Kidney (tissue), 14 donors: Measurements from ENCODE around the gene CTF1. TPM values are rescaled to one million over a fixed set of nuclear protein-coding genes. Genes with fewer than 3 reads are reported as not detected.

Experiments used
- DNase-seq, 5 donors: peaks; one replicate each; pipeline ENCODE4 v3.0.0-alpha.2; 2013 to 2020
- FAIRE-seq: peaks from 2 replicates; lab custom pipeline; 2012; peaks lifted over from hg19 to GRCh38; lab: Jason Lieb, UNC
- H3K27ac ChIP-seq, 2 donors: one replicate each; pipeline ENCODE4 v1.7.0; 2013; ENCODE audit warnings: low read depth in 2 of 2, low read length in 2 of 2, inconsistent platforms in 1 of 2
- H3K27me3 ChIP-seq: one replicate; pipeline ENCODE4 v1.7.1; 2013; ENCODE audit warnings: low read length, inconsistent platforms; ENCODE audit not compliant: control insufficient read depth, insufficient read depth
- H3K36me3 ChIP-seq, 3 donors: one replicate each; pipeline versions ENCODE4 v1.7.0 to v1.7.1; 2013; ENCODE audit warnings: low read length in 3 of 3, control low read depth in 1 of 3, inconsistent platforms in 1 of 3; ENCODE audit not compliant: insufficient read depth in 3 of 3, control insufficient read depth in 2 of 3
- H3K4me1 ChIP-seq, 3 donors: one replicate each; pipeline versions ENCODE4 v1.7.0 to v1.7.1; 2013; ENCODE audit warnings: low read length in 3 of 3, inconsistent platforms in 1 of 3, low read depth in 1 of 3; ENCODE audit not compliant: control insufficient read depth in 2 of 3, insufficient read depth in 2 of 3
- H3K4me3 ChIP-seq, 3 donors: one replicate each; pipeline versions ENCODE4 v1.7.0 to v1.8.1; 2013; ENCODE audit warnings: low read length in 3 of 3, control low read depth in 1 of 3, inconsistent platforms in 1 of 3
- H3K9ac ChIP-seq, 3 donors: one replicate each; pipeline versions ENCODE4 v1.7.0 to v1.7.1; 2013; ENCODE audit warnings: low read length in 3 of 3, control low read depth in 1 of 3, inconsistent platforms in 1 of 3
- H3K9me3 ChIP-seq, 3 donors: one replicate each; pipeline versions ENCODE4 v1.7.0 to v1.7.1; 2013; ENCODE audit warnings: low read length in 3 of 3, control low read depth in 1 of 3, inconsistent platforms in 1 of 3; ENCODE audit not compliant: control insufficient read depth in 2 of 3, insufficient read depth in 1 of 3
- CTCF ChIP-seq: IDR thresholded peaks from 3 replicates; pipeline ENCODE4 v1.5.1; 2012; ENCODE audit warnings: mild to moderate bottlenecking, moderate library complexity, borderline replicate concordance; ENCODE audit not compliant: insufficient read depth; ENCODE audit errors: extremely low read depth
- intact Hi-C: fragments of 100-400 bp; cut with DNase I; formaldehyde crosslinking; loops from one replicate; pipeline ENCODE4 v1.11.1; 2022
- microRNA-seq: library from miRNA; unstranded; fragments of <30 nt; microRNA quantifications from one replicate; pipeline ENCODE4 v1.2.0, GENCODE V29; 2020
- polyA plus RNA-seq: library from polyadenylated mRNA; stranded (reverse); fragments of 350-450 nt; fragmentation: Illumina TruSeq; extraction: RNeasy Lipid Tissue Mini Kit (QIAGEN cat#74804); gene quantifications from one replicate; pipeline ENCODE4 v1.2.3, GENCODE V29; 2014; ENCODE audit warnings: low read depth, low replicate concordance; ENCODE audit not compliant: insufficient read depth
- total RNA-seq: library from RNA; stranded (reverse); fragmentation: NEBNext Ultra II Directional; extraction: Animal tissue kit (Norgen Biotek cat#: 25700); gene quantifications from one replicate; pipeline ENCODE4 v1.2.1, GENCODE V29; 2021
- donor health status: control.
- donor health status: control.
- donor health status: control.
- donor health status: control.
- donor health status: control.
- donor health status: DM: yes; HTN: yes; CAD: no.
- donor health status: Normal renal cell carcinoma (clear cell type).

The CTF1 gene
- total and polyA plus RNA-seq, 2 donors from 2014 or later = 7.3 to 13.0 TPM

DNA sequence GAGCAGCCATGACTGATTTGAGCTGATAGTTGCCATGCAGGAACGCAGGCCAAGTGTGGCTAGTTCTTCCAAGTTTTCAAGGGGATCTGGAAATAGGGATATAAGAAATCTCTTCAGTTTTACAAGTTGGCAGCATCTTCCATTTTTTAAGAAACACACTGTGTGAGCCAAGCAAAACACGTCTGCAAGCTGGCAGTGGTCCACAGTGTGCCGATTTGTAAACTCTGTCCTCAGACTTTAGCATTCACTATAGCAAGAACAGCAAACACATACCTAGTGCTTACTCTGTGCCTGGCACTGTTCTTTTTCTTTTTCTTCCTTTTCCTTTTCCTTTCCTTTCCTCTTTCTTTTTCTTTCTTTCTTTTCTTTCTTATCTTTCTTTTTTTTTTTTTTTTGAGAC is 55.3 kb downstream of the CTF1 start:
- no peak overlapping the region for H3K27ac ChIP-seq
- H3K9me3 ChIP-seq = no peaks in the 10 kb centered on the region
- intact Hi-C loops = no loop called here
- no peak for DNase-seq
- H3K9ac ChIP-seq = no peak overlapping the region
- no peaks in the 10 kb centered on the region for H3K36me3 ChIP-seq
- H3K27me3 ChIP-seq = no peaks in the 10 kb centered on the region
- no peak for TF ChIP-seq CTCF
- H3K4me3 ChIP-seq = no peak overlapping the region
- FAIRE-seq = no peak
- H3K4me1 ChIP-seq = peaks cover 0 to 29% (median 15%) of the 10 kb centered on the region in 3 donors

- Histone ChIP-seq H3K4me1 (peaks cover 0 to 31% (median 15%) of the 10 kb centered on the region in 3 donors), H3K36me3 (no peaks in the 10 kb centered on the region), H3K27me3 (no peaks in the 10 kb centered on the region), H3K4me3 (no peak overlapping the region), H3K9me3 (no peaks in the 10 kb centered on the region), H3K27ac (peak overlapping the region in 1 of 2 donors; percentile 14), H3K9ac (no peak overlapping the region)
- no peak for DNase-seq
- intact Hi-C loops = no loop called here
- no peak for TF ChIP-seq CTCF
- FAIRE-seq = no peak
Measured at GRCh38 chr16:30953111-30953510, 56.7 kb downstream of the CTF1 start.

Small RNAs within 50 kb of the gene (microRNA-seq; reads per million reads assigned to microRNA genes)
- 1.7 reads per million for gene MIR4519
- gene MIR762 = not detected

Other genes with a start within 250 kb of the CTF1 start
- 51.6 TPM for gene PRR14, start 245.7 kb upstream of the CTF1 start, total RNA-seq
- 44.2 TPM for gene PRR14, start 245.7 kb upstream of the CTF1 start, polyA plus RNA-seq
- gene FBRS, start 238.2 kb upstream of the CTF1 start, total RNA-seq = 66.2 TPM
- 26.3 TPM for gene FBRS, start 238.2 kb upstream of the CTF1 start, polyA plus RNA-seq
- gene SRCAP, start 197.4 kb upstream of the CTF1 start, total RNA-seq = 71.9 TPM
- 1.6 TPM for gene SRCAP, start 197.4 kb upstream of the CTF1 start, polyA plus RNA-seq
- gene PHKG2, start 148.2 kb upstream of the CTF1 start, total RNA-seq = 27.8 TPM
- gene PHKG2, start 148.2 kb upstream of the CTF1 start, polyA plus RNA-seq = 34.9 TPM
- 12.2 TPM for gene CFAP119, start 134.6 kb upstream of the CTF1 start, total RNA-seq
- gene CFAP119, start 134.6 kb upstream of the CTF1 start, polyA plus RNA-seq = 13.5 TPM
- gene RNF40, start 134.3 kb upstream of the CTF1 start, total RNA-seq = 109 TPM
- 74.3 TPM for gene RNF40, start 134.3 kb upstream of the CTF1 start, polyA plus RNA-seq
- 19.8 TPM for gene ZNF629, start 109.4 kb upstream of the CTF1 start, total RNA-seq
- 8.1 TPM for gene ZNF629, start 109.4 kb upstream of the CTF1 start, polyA plus RNA-seq
- 40.0 TPM for gene BCL7C, start 2.5 kb upstream of the CTF1 start, total RNA-seq
- 77.9 TPM for gene BCL7C, start 2.5 kb upstream of the CTF1 start, polyA plus RNA-seq
- gene FBXL19, start 27.0 kb downstream of the CTF1 start, total RNA-seq = 18.9 TPM
- gene FBXL19, start 27.0 kb downstream of the CTF1 start, polyA plus RNA-seq = 7.4 TPM
- 23.1 TPM for gene ORAI3, start 52.5 kb downstream of the CTF1 start, total RNA-seq
- 32.3 TPM for gene ORAI3, start 52.5 kb downstream of the CTF1 start, polyA plus RNA-seq
- 18.8 TPM for gene SETD1A, start 61.1 kb downstream of the CTF1 start, total RNA-seq
- gene SETD1A, start 61.1 kb downstream of the CTF1 start, polyA plus RNA-seq = 4.8 TPM
- gene HSD3B7, start 88.6 kb downstream of the CTF1 start, total RNA-seq = 40.5 TPM
- gene HSD3B7, start 88.6 kb downstream of the CTF1 start, polyA plus RNA-seq = 24.4 TPM
- gene STX1B, start 114.0 kb downstream of the CTF1 start, total RNA-seq = 1.7 TPM
- gene STX1B, start 114.0 kb downstream of the CTF1 start, polyA plus RNA-seq = 0.22 TPM
- gene STX4, start 136.9 kb downstream of the CTF1 start, total RNA-seq = 60.6 TPM
- gene STX4, start 136.9 kb downstream of the CTF1 start, polyA plus RNA-seq = 61.2 TPM
- 6.4 TPM for gene ZNF668, start 177.6 kb downstream of the CTF1 start, total RNA-seq
- 5.4 TPM for gene ZNF668, start 177.6 kb downstream of the CTF1 start, polyA plus RNA-seq
- 20.5 TPM for gene ZNF646, start 177.8 kb downstream of the CTF1 start, total RNA-seq
- 2.9 TPM for gene ZNF646, start 177.8 kb downstream of the CTF1 start, polyA plus RNA-seq
- gene PRSS53, start 192.3 kb downstream of the CTF1 start, total RNA-seq = 2.6 TPM
- gene PRSS53, start 192.3 kb downstream of the CTF1 start, polyA plus RNA-seq = 0.99 TPM
- 84.7 TPM for gene VKORC1, start 198.2 kb downstream of the CTF1 start, total RNA-seq
- gene VKORC1, start 198.2 kb downstream of the CTF1 start, polyA plus RNA-seq = 209 TPM
- 47.6 TPM for gene BCKDK, start 211.8 kb downstream of the CTF1 start, total RNA-seq
- 70.6 TPM for gene BCKDK, start 211.8 kb downstream of the CTF1 start, polyA plus RNA-seq
- gene KAT8, start 221.1 kb downstream of the CTF1 start, total RNA-seq = 83.8 TPM
- gene KAT8, start 221.1 kb downstream of the CTF1 start, polyA plus RNA-seq = 40.9 TPM
- 64.6 TPM for gene PRSS8, start 239.1 kb downstream of the CTF1 start, total RNA-seq
- gene PRSS8, start 239.1 kb downstream of the CTF1 start, polyA plus RNA-seq = 187 TPM